Raji (cell line): Measurements from ENCODE around the gene MYH6.

Experiments used
- POLR2A ChIP-seq: IDR thresholded peaks from 2 replicates; pipeline ENCODE4 v1.6.1; 2011; ENCODE audit warnings: low read depth, low read length, control low read depth; ENCODE audit not compliant: insufficient read depth

The MYH6 gene

GRCh38 chr14:23405516-23406025, 2.5 kb downstream of the MYH6 start:
- TF ChIP-seq POLR2A: no peak

- TF ChIP-seq POLR2A: no peak
Measured at GRCh38 chr14:23405096-23405495, 3.0 kb downstream of the MYH6 start.

- TF ChIP-seq POLR2A: no peak
Measured at GRCh38 chr14:23404331-23404900, 3.7 kb downstream of the MYH6 start.

GRCh38 chr14:23403908-23404307, 4.2 kb downstream of the MYH6 start:
- TF ChIP-seq POLR2A: no peak

GRCh38 chr14:23403139-23403438, 5.0 kb downstream of the MYH6 start:
- TF ChIP-seq POLR2A: no peak

- TF ChIP-seq POLR2A: no peak
Measured at GRCh38 chr14:23402296-23403138, 5.6 kb downstream of the MYH6 start.

- no peak for TF ChIP-seq POLR2A
Measured at GRCh38 chr14:23401291-23401690, 6.8 kb downstream of the MYH6 start.

GRCh38 chr14:23399591-23399990, 8.5 kb downstream of the MYH6 start:
- no peak for TF ChIP-seq POLR2A

- TF ChIP-seq POLR2A: no peak
Measured at GRCh38 chr14:23399136-23399535, 8.9 kb downstream of the MYH6 start.

- TF ChIP-seq POLR2A: no peak
Measured at GRCh38 chr14:23398348-23398747, 9.7 kb downstream of the MYH6 start.

- TF ChIP-seq POLR2A: no peak
Measured at GRCh38 chr14:23396781-23397407, 11.2 kb downstream of the MYH6 start.

- TF ChIP-seq POLR2A: no peak
Measured at GRCh38 chr14:23396126-23396525, 11.9 kb downstream of the MYH6 start.

- TF ChIP-seq POLR2A: no peak
Measured at GRCh38 chr14:23392613-23393012, 15.5 kb downstream of the MYH6 start.

GRCh38 chr14:23389396-23389795, 18.7 kb downstream of the MYH6 start:
- TF ChIP-seq POLR2A: no peak

GRCh38 chr14:23388996-23389395, 19.1 kb downstream of the MYH6 start:
- TF ChIP-seq POLR2A: no peak

GRCh38 chr14:23387916-23388882, 19.9 kb downstream of the MYH6 start:
- TF ChIP-seq POLR2A: no peak

GRCh38 chr14:23386999-23387398, 21.1 kb downstream of the MYH6 start:
- TF ChIP-seq POLR2A: no peak
